CD4-positive, alpha-beta T cell treated with Interleukin-21 for 1 hour (primary cell): Measurements from ENCODE around the gene SEPHS2.
"Not testable (repeated sequence)": the region's sequence is repeated elsewhere in the genome, so short reads cannot be mapped to it uniquely, and the experiment has no call there.

ENCODE experiments used
- DNase-seq: peaks from one replicate; pipeline ENCODE4 v3.0.0-alpha.2; 2020

Gene SEPHS2, protein sequence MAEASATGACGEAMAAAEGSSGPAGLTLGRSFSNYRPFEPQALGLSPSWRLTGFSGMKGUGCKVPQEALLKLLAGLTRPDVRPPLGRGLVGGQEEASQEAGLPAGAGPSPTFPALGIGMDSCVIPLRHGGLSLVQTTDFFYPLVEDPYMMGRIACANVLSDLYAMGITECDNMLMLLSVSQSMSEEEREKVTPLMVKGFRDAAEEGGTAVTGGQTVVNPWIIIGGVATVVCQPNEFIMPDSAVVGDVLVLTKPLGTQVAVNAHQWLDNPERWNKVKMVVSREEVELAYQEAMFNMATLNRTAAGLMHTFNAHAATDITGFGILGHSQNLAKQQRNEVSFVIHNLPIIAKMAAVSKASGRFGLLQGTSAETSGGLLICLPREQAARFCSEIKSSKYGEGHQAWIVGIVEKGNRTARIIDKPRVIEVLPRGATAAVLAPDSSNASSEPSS

GRCh38 chr16:30445408-30446202 lies at the start of gene SEPHS2:
Gene SEPHS2 (minus strand): TSS chr16:30445874. CDS start chr16:30445727, 147 bp downstream.
- DNase-seq, result peak; percentile 97

GRCh38 chr16:30494709-30495108 lies 49.0 kb upstream of the SEPHS2 start:
- DNase-seq, result no peak

- no peak for DNase-seq
Observed at GRCh38 chr16:30493941-30494488, 48.3 kb upstream of the SEPHS2 start.

DNA sequence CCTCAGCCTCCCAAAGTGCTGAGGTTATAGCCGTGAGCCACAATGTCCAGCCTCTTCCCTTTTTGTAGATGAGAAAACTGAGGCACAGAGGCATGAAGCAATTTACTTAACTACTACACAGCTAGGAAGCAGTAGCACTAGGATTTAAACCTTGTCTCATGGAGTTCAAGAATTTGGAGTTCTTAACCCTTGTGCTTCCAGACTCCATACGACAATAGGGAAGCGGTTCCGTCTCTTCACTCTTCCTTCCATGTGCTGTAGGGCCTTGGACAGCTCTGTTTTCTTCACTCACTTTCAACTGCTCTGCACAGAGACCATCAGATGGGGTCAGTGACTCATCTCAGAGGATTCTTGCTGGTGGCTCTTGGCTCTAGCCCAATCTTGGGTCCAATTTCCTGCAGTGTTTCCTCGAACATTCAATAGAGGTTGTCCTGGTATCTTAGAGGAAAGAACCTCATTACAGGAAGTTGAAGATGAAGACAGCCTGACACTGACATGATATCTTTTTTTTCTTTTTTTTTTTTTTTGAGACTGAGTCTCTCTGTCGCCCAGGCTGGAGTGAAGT lies 46.2 kb upstream of the SEPHS2 start:
- peak; percentile 19 for DNase-seq

DNA sequence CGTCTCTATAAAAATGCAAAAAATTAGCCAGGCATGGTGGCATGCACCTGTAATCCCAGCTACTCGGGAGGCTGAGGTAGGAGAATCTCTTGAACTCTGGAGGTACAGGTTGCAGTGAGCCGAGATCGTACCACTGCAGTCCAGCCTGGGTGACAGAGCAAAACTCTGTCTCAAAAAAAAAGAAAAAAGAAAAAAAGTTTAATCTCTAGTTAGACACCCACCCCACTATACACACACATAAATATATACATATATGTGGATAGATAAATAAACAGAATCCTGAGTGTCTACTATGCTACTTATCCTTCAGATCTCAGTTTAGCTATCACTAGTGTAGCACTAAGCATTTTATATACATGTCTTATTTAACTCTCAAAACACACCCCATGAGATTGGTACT lies 45.6 kb upstream of the SEPHS2 start:
- no peak for DNase-seq

DNA sequence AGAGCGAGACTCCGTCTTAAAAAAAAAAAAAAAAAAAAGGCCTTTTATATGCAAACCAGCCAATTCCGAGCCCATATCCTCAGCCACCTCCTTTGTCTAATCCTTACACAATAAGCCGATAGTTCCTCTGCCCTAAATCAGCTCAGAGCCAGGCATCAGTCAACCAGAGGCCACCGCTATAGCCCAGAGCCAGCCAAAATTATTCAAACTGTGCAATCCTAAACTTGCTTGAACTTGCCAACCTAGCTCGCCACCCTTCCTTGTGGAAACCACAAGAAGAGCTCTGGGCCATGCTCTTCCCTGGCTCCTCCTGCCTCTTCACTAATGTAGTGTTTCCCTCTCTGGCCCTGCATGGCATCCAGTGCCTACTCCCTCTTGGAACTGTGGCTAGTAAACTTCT lies 44.5 kb upstream of the SEPHS2 start:
- DNase-seq, result no peak

GRCh38 chr16:30488764-30489605 lies 43.3 kb upstream of the SEPHS2 start:
- DNase-seq, result no peak

DNA sequence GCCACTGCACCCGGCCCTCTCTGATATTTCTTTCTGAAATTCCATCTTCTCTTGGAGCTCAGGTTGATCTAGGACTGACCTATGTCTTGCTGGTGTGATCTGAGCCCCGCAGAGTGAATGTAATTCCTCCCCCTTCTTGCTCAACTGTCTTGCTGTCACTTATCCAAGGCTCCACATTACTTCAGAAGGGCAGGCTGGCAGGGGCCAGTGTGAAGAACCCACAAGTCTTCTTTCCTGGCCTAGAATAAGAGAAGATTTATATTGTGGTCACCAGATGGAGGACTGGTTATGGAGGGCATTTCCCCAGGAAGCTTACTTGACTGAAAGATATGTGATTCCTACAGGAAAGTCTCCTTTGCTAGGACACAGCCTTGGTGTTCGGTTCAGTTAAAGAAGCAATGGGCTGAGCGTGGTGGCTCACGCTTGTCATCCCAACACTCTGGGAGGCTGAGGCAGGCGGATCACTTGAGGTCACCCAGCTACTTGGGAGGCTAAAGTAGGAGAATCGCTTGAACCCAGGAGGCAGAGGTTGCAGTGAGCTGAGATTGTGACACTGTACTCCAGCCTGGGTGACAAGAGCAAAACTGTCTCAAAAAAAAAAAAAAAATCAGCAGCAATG lies 40.3 kb upstream of the SEPHS2 start:
- DNase-seq, result no peak

DNA sequence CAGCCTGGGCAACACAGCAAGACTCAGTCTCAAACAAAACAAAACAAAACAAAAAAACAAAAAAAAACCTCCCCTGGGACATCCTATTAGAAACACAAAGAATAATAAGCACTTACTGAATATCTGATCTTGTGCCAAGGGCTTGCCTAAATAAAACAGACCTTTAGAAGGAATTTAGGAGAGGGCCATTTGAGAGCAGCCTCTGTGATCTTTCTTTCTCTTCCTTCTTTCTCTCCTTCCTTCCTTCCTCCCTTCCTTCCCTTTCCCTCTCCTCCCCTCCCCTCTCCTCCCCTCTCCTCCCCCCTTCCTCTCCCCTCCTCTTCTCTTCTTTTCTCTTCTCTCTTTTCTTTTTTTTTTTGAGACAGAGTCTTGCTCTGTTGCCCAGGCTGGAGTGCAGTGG lies 39.2 kb upstream of the SEPHS2 start:
- no peak for DNase-seq

DNA sequence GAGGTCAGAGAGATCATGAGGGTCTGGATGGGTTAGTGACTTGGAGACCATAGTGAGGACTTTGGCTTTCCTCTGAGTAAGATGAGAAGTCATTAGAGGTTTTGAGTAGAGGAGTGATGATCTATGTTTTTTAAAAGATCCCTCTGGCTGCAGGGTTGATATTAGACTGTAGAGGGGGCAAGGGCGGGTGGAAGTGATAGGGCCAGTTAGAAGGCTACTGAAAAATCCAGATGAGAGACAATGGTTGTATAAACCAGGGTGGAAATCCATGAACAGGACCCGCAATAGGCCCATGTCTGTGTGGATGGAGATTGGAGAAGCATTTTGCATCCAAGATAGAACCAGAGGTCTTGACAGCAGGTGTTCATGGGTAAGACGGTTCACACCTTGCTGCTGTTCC lies 36.7 kb upstream of the SEPHS2 start:
- peak; percentile 34 for DNase-seq

DNA sequence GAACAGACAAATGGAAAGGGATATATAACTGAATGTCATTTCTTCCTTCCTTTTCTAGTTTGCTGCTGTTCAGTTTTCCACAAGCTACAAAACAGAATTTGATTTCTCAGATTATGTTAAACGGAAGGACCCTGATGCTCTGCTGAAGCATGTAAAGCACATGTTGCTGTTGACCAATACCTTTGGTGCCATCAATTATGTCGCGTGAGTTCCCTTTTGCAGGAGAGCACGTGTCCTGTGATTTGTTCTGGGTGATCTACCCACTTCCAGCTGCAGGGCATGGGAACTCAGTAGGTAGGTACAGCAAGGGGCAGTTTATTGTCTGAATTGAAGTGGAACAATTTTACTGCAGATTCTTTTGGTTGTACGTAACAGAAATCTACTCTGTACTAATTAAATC lies 35.7 kb upstream of the SEPHS2 start:
- DNase-seq, result no peak

DNA sequence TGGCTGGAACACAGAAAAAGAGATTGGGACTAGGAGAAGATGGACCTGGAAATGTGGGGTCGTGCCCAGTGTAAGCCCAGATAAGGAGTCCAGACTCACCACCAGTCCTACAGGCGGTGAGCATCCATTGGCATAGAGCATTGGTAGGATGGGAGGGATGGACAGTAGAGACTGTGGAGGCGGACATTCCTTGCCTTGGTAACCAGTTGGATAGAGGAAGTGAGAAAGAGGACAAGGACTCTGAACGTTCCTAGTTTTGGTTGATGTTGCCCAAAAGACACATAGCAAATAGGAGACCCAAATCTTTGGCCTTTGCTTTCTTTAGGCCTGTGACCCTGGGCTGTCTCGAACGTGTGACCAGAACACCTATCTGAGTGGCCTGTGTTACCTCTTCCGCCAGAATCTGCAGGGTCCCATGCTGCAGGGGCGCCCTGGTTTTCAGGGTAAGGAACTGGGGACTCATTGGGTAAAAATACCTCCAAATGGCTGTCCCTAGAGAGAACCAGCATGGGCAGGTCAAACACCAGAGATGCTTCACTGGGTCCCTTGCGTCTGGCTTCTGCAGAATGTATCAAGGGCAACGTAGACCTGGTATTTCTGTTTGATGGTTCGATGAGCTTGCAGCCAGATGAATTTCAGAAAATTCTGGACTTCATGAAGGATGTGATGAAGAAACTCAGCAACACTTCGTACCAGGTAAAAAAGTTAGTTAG lies 33.2 kb upstream of the SEPHS2 start:
- no peak for DNase-seq

DNA sequence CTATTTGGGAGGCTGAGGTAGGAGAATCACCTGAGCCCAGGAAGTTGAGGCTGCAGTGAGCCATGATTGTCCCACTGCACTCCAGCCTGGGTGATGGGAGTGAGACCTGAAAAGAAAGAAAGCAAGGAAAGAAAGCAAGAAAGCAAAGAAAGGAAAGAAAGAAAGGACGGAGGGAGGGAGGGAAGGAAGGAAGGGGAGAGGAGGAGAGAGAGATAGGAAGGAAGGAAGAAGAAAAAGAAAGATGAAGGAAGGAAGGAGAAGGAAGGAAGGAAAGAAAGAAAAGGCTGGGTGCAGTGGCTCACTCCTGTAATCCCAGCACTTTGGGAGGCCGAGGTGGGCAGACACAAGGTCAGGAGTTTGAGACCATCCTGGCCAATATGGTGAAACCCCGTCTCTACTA lies 32.1 kb upstream of the SEPHS2 start:
- not testable (repeated sequence) for DNase-seq

GRCh38 chr16:30476991-30477390 lies 31.3 kb upstream of the SEPHS2 start:
- DNase-seq, result no peak

- DNase-seq, result no peak
Observed at GRCh38 chr16:30474684-30475083, 29.0 kb upstream of the SEPHS2 start.

- DNase-seq, result no peak
Observed at GRCh38 chr16:30474074-30474452, 28.4 kb upstream of the SEPHS2 start.

GRCh38 chr16:30473231-30474073 lies 27.8 kb upstream of the SEPHS2 start:
- DNase-seq, result peak; percentile 56

GRCh38 chr16:30472328-30472942 lies 26.8 kb upstream of the SEPHS2 start, which contains the start of gene ITGAL:
Gene ITGAL (plus strand): TSS chr16:30472742. CDS start chr16:30472838, 96 bp downstream.
- DNase-seq, result peak; percentile 90

GRCh38 chr16:30470632-30470995 lies 24.9 kb upstream of the SEPHS2 start:
- no peak for DNase-seq

- no peak for DNase-seq
Observed at GRCh38 chr16:30470170-30470512, 24.5 kb upstream of the SEPHS2 start.
